ENCODE results near the gene TCOF1.
A peak's percentile ranks its signal among the peaks of the same experiment; 100 is the strongest.

The TCOF1 gene

DNA sequence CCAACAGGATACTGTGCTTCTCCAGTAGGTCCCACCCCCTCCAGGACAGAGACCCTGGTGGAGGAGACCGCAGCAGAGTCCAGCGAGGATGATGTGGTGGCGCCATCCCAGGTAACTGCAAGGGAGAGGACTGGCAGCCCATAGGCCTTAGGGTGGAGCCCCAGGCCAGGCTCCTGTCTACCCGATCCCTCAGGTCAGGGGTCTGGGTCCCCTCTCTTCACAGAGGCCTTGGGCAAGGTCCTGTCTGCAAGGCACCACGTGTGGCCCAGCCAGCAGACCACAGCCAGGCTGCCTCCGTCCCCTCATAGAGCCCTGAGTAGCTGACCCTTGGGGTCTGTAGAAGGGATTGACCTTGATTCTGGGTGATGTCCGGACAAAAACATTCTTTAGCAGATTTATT lies 35.2 kb downstream of the TCOF1 start:
- TF ChIP-seq POU2F2 (IDR thresholded peaks at IDR 0.05; ENCODE audit: low read depth, low read length): no peak
- no peak for TF ChIP-seq TAF1 (IDR thresholded peaks at IDR 0.05; ENCODE audit: low read depth, low read length)
- TF ChIP-seq POLR2A (IDR thresholded peaks at IDR 0.05; ENCODE audit: low read depth, low read length): no peak
- peak; percentile 52; the same call in 1 of the 2 replicates for TF ChIP-seq POLR2AphosphoS5 (IDR thresholded peaks at IDR 0.05; ENCODE audit: low read depth, low read length)
- TF ChIP-seq SPI1 (IDR thresholded peaks at IDR 0.05; ENCODE audit: low read depth, low read length): no peak
- TF ChIP-seq PAX5 (IDR thresholded peaks at IDR 0.05; ENCODE audit: insufficient read depth, low read length, severe bottlenecking): no peak

GRCh38 chr5:150393096-150393645 lies 35.7 kb downstream of the TCOF1 start:
- FAIRE-seq: no peak
- TF ChIP-seq POLR2AphosphoS5 (IDR thresholded peaks at IDR 0.05; ENCODE audit: low read depth, low read length) (peak; percentile 10; the same call in 1 of the 2 replicates), SPI1 (IDR thresholded peaks at IDR 0.05; ENCODE audit: low read depth, low read length) (no peak)
- no peak for DNase-seq (ENCODE audit: insufficient read length, low spot score)

More for the DNA sequence above, 35.2 kb downstream of the TCOF1 start:
- FAIRE-seq (no peak), DNase-seq (ENCODE audit: insufficient read length, low spot score) (no peak)

GRCh38 chr5:150394131-150394530 lies 36.6 kb downstream of the TCOF1 start:
- peak; percentile 55 for FAIRE-seq
- TF ChIP-seq POLR2AphosphoS5 (IDR thresholded peaks at IDR 0.05; ENCODE audit: low read depth, low read length) (no peak; the same call in 1 of the 2 replicates), POU2F2 (IDR thresholded peaks at IDR 0.05; ENCODE audit: low read depth, low read length) (no peak), SPI1 (IDR thresholded peaks at IDR 0.05; ENCODE audit: low read depth, low read length) (no peak), POLR2A (IDR thresholded peaks at IDR 0.05; ENCODE audit: low read depth, low read length) (no peak; the same call in 1 of the 2 replicates)
- no peak for DNase-seq (ENCODE audit: insufficient read length, low spot score)

GRCh38 chr5:150394912-150395687 lies 37.6 kb downstream of the TCOF1 start:
- FAIRE-seq (no peak), DNase-seq (ENCODE audit: insufficient read length, low spot score) (no peak)
- no peak; the same call in 1 of the 2 replicates for TF ChIP-seq POLR2A (IDR thresholded peaks at IDR 0.05; ENCODE audit: low read depth, low read length)
- TF ChIP-seq TAF1 (IDR thresholded peaks at IDR 0.05; ENCODE audit: low read depth, low read length): no peak
- no peak for TF ChIP-seq POU2F2 (IDR thresholded peaks at IDR 0.05; ENCODE audit: low read depth, low read length)
- no peak for TF ChIP-seq SPI1 (IDR thresholded peaks at IDR 0.05; ENCODE audit: low read depth, low read length)
- no peak for TF ChIP-seq POLR2AphosphoS5 (IDR thresholded peaks at IDR 0.05; ENCODE audit: low read depth, low read length)
- no peak for TF ChIP-seq PAX5 (IDR thresholded peaks at IDR 0.05; ENCODE audit: insufficient read depth, low read length, severe bottlenecking)

DNA sequence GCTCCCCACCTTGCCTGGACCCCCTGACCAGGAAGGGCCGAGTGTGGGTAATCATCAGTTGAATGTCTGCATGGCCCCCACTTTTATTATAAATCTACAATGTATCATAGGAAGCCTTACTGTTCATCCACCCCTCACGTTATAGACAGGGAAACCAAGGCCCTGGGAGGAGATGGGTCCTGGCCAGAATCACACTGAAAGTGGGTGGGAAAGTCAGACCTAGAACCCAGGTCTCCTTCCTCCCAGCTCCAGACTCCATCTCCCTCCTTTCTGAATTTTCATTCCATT lies 38.1 kb downstream of the TCOF1 start:
- no peak for DNase-seq (ENCODE audit: insufficient read length, low spot score)
- TF ChIP-seq POLR2A (IDR thresholded peaks at IDR 0.05; ENCODE audit: low read depth, low read length): peak; percentile 70
- TF ChIP-seq PAX5 (IDR thresholded peaks at IDR 0.05; ENCODE audit: insufficient read depth, low read length, severe bottlenecking): no peak
- FAIRE-seq: no peak

GRCh38 chr5:150396267-150396666 lies 38.8 kb downstream of the TCOF1 start:
- TF ChIP-seq POLR2A (IDR thresholded peaks at IDR 0.05; ENCODE audit: low read depth, low read length) (no peak; the same call in 1 of the 2 replicates), POLR2AphosphoS5 (IDR thresholded peaks at IDR 0.05; ENCODE audit: low read depth, low read length) (peak; percentile 40), POU2F2 (IDR thresholded peaks at IDR 0.05; ENCODE audit: low read depth, low read length) (0 out of 2 replicates have a peak, but pooled peaks have one; percentile 7)
- no peak for FAIRE-seq
- no peak for DNase-seq (ENCODE audit: insufficient read length, low spot score)

- no peak for DNase-seq (ENCODE audit: insufficient read length, low spot score)
- TF ChIP-seq POLR2AphosphoS5 (IDR thresholded peaks at IDR 0.05; ENCODE audit: low read depth, low read length) (peak; percentile 81), PAX5 (IDR thresholded peaks at IDR 0.05; ENCODE audit: insufficient read depth, low read length, severe bottlenecking) (no peak), POLR2A (IDR thresholded peaks at IDR 0.05; ENCODE audit: low read depth, low read length) (peak; percentile 70)
- no peak for FAIRE-seq
These were observed 39.8 kb downstream of the TCOF1 start for GRCh38 chr5:150397146-150397781.

DNA sequence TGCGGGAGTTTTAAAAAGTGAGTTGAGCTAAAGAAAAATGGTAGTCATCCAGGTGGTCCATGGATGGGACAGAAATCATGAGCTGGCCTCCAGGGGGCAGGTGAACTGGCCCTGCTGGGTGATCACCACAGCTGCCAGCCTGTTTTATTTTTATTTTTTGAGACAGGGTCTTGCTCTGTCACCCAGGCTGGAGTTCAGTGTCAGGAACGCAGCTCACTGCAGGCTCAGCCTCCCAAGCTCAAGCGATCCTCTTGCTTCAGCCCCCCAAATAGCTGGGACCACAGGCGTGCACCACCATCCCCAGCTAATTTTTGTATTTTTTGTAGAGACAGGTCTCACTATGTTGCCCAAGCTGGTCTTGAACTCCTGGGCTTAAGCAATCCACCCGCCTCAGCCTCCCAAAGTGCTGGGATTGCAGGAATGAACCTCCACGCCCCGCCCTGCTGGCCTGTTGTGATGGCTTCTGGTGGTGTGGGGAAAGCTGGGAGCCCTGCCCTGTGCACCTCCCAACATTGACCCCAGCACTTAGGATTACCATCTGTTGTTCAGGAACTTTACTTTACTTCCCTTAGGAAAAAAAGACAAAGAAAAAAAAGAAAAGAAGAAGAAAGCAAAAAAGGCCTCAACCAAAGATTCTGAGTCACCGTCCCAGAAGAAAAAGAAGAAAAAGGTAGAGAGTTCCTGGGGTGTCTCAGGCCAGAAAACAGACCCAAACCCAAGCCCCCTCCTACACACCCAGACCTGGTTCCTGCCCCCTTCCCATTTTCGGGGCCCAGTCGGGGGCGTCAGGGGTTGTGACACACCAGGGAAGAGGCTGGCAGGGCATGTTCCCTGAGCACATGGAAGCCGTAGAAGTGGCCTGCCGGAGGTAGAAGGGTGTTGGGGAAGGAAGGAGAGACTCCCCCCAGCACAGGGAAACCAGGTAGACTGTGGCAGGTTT lies 40.6 kb downstream of the TCOF1 start:
- FAIRE-seq (no peak), DNase-seq (ENCODE audit: insufficient read length, low spot score) (no peak)
- TF ChIP-seq POU2F2 (IDR thresholded peaks at IDR 0.05; ENCODE audit: low read depth, low read length): peak; percentile 25; the same call in 1 of the 2 replicates
- no peak for TF ChIP-seq SPI1 (IDR thresholded peaks at IDR 0.05; ENCODE audit: low read depth, low read length)
- TF ChIP-seq TAF1 (IDR thresholded peaks at IDR 0.05; ENCODE audit: low read depth, low read length): no peak
- TF ChIP-seq POLR2A (IDR thresholded peaks at IDR 0.05; ENCODE audit: low read depth, low read length): no peak; the same call in 1 of the 2 replicates

DNA sequence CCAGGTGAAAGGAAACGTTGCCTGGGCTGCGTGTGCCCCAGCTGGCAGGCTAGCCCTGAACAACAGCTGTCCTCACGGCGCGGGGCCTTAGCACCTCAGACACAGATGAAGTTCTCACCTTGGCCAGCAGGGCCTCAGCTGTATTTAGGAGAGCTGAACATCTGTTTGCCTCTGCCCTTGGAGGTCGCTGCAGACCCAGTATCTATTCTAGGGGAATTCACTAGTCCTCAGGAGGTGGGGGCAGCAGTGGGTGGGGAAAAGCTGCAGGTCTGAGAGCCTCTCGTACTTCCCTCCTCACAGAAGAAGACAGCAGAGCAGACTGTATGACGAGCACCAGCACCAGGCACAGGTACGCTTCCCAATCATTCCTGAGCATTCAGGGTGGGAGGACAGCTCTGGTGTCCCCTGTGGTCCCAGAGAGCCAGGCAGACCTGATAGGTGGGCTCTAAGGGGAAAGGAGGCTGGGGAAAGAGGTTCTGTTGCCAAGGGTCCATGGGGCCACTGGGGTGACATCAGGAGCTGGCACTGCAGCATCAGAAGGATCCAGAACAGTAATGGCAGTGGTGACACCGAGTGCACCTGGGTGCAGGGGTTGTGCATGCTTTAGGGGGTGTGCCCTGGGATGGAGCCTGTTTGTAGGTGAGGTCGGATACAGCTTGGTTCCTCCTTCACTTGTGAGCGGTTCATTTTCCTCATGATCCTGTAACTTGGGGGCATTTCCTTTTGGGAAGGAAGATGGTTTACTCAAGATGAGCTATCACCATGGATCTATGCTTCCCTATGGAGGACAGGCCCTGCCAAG lies 41.4 kb downstream of the TCOF1 start:
- peak; percentile 94 for FAIRE-seq
- DNase-seq (ENCODE audit: insufficient read length, low spot score): peak; percentile 62
- TF ChIP-seq TAF1 (IDR thresholded peaks at IDR 0.05; ENCODE audit: low read depth, low read length) (peak; percentile 35; the same call in 1 of the 2 replicates), POLR2A (IDR thresholded peaks at IDR 0.05; ENCODE audit: low read depth, low read length) (peak; percentile 85), POLR2AphosphoS5 (IDR thresholded peaks at IDR 0.05; ENCODE audit: low read depth, low read length) (peak; percentile 91), SPI1 (IDR thresholded peaks at IDR 0.05; ENCODE audit: low read depth, low read length) (no peak), PAX5 (IDR thresholded peaks at IDR 0.05; ENCODE audit: insufficient read depth, low read length, severe bottlenecking) (peak; percentile 16), POU2F2 (IDR thresholded peaks at IDR 0.05; ENCODE audit: low read depth, low read length) (peak; percentile 84)

All from GM12891 (cell line).